Measurements from ENCODE around the gene GSTCD.

DNA sequence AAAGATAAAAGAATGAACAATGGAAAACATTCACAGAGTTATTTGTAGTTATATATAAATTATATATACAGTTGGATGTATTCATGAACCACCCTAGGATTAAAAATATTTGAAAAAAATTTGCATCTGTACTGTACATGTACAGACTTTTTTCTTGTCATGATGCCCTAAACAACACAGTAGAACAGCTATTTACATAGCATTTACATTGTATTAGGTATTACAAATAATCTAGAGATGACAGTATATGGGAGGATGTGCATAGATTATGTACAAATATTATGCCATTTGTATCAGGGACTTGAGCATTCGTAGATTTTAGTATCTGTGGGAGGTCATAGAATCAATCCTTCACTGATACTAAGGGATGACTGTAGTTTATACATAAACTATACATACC, 44.8 kb downstream of the GSTCD start:
- no peak for TF ChIP-seq POLR2AphosphoS5 (IDR thresholded peaks at IDR 0.05)
- TF ChIP-seq, protein P1, sequence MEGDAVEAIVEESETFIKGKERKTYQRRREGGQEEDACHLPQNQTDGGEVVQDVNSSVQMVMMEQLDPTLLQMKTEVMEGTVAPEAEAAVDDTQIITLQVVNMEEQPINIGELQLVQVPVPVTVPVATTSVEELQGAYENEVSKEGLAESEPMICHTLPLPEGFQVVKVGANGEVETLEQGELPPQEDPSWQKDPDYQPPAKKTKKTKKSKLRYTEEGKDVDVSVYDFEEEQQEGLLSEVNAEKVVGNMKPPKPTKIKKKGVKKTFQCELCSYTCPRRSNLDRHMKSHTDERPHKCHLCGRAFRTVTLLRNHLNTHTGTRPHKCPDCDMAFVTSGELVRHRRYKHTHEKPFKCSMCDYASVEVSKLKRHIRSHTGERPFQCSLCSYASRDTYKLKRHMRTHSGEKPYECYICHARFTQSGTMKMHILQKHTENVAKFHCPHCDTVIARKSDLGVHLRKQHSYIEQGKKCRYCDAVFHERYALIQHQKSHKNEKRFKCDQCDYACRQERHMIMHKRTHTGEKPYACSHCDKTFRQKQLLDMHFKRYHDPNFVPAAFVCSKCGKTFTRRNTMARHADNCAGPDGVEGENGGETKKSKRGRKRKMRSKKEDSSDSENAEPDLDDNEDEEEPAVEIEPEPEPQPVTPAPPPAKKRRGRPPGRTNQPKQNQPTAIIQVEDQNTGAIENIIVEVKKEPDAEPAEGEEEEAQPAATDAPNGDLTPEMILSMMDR (IDR thresholded peaks at IDR 0.05), result no peak
